ENCODE results near the gene FAM170B. TPM values are rescaled to one million over a fixed set of nuclear protein-coding genes. Genes with fewer than 3 reads are reported as not detected.

The FAM170B gene
- total and polyA plus RNA-seq, 9 of the 15 experiments (the other 6 are each of a cell fraction or from before 2014, with no cell fraction given) = 0.11 to 0.21 TPM; not detected in 7

DNA sequence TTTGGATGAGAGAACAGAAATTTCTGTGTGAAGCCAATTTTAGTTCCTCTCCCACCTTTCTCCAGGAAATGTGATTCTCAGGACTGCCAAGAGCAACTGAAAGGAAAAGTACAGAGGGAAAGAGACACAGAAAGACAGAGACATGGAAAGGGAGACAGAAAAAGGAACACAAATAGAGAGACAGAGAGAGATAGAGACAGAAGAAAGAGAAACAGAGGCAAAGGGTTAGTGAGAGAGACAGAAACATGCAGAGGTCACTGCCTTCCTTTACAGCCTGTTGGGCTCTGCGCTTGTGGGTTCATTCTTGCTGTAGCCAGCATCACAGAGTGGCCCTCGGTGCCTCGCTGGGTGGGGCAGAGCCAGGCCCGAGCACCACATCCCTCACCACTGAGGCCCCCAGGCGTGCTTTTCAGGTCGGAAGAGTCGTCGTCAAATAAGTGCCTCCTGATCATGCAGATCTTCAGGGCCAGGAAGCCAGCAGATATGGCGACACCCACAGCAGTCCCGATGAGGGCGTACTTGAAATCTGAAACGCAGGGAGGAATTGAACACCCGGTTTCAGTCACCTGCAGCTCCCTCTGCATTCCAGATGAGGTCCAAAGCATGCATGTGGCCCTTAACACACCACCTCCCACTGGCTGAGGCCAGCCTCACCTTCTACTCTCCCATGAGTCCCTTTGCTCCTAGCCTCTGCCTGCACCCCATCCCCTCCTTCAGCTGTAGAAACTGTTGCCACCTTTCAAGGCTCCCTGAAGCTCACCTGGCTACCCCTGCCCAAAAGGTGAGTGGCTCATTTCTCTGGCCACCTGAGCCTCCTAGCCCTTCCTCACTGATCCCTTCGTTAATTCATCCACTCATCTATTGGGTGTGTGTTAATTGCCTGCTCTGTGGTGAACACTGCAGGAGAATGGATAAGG, 32.9 kb upstream of the FAM170B start (continued):
- TF ChIP-seq, protein P1, sequence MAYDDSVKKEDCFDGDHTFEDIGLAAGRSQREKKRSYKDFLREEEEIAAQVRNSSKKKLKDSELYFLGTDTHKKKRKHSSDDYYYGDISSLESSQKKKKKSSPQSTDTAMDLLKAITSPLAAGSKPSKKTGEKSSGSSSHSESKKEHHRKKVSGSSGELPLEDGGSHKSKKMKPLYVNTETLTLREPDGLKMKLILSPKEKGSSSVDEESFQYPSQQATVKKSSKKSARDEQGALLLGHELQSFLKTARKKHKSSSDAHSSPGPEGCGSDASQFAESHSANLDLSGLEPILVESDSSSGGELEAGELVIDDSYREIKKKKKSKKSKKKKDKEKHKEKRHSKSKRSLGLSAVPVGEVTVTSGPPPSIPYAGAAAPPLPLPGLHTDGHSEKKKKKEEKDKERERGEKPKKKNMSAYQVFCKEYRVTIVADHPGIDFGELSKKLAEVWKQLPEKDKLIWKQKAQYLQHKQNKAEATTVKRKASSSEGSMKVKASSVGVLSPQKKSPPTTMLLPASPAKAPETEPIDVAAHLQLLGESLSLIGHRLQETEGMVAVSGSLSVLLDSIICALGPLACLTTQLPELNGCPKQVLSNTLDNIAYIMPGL (CRISPR knock-in tag; IDR thresholded peaks at IDR 0.05) = no peak
- TF ChIP-seq MAFF (IDR thresholded peaks at IDR 0.05; ENCODE audit: low read length) (no peak), HDGF (IDR thresholded peaks at IDR 0.05) (peak; percentile 27; the same call in 1 of the 2 replicates), TBP (optimal IDR thresholded peaks at IDR 0.05; ENCODE audit: low read depth, low read length) (no peak), CHD1 (IDR thresholded peaks at IDR 0.05; ENCODE audit: low read length) (peak; percentile 38), CEBPB (tag; IDR thresholded peaks at IDR 0.05) (no peak), ZBTB17 (CRISPR knock-in tag; IDR thresholded peaks at IDR 0.05) (0 out of 2 replicates have a peak, but pooled peaks have one; percentile 14), PRMT5 (CRISPR knock-in tag; IDR thresholded peaks at IDR 0.05) (no peak), EP300 (IDR thresholded peaks at IDR 0.05; ENCODE audit: low read length) (0 out of 2 replicates have a peak, but pooled peaks have one; percentile 10)
- TF ChIP-seq, protein P2, sequence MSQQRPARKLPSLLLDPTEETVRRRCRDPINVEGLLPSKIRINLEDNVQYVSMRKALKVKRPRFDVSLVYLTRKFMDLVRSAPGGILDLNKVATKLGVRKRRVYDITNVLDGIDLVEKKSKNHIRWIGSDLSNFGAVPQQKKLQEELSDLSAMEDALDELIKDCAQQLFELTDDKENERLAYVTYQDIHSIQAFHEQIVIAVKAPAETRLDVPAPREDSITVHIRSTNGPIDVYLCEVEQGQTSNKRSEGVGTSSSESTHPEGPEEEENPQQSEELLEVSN (IDR thresholded peaks at IDR 0.05; ENCODE audit: borderline replicate concordance in 1 of 2, extremely low read depth in 1 of 2, insufficient read depth in 1 of 2, insufficient read length in 1 of 2, low read depth in 1 of 2, low read length in 1 of 2, poor library complexity in 1 of 2, severe bottlenecking in 1 of 2) = peak; percentile 17 to 22
- TF ChIP-seq, protein P3, sequence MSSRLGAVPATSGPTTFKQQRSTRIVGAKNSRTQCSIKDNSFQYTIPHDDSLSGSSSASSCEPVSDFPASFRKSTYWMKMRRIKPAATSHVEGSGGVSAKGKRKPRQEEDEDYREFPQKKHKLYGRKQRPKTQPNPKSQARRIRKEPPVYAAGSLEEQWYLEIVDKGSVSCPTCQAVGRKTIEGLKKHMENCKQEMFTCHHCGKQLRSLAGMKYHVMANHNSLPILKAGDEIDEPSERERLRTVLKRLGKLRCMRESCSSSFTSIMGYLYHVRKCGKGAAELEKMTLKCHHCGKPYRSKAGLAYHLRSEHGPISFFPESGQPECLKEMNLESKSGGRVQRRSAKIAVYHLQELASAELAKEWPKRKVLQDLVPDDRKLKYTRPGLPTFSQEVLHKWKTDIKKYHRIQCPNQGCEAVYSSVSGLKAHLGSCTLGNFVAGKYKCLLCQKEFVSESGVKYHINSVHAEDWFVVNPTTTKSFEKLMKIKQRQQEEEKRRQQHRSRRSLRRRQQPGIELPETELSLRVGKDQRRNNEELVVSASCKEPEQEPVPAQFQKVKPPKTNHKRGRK (tag; IDR thresholded peaks at IDR 0.05) = peak; percentile 73
- TF ChIP-seq, protein P4, sequence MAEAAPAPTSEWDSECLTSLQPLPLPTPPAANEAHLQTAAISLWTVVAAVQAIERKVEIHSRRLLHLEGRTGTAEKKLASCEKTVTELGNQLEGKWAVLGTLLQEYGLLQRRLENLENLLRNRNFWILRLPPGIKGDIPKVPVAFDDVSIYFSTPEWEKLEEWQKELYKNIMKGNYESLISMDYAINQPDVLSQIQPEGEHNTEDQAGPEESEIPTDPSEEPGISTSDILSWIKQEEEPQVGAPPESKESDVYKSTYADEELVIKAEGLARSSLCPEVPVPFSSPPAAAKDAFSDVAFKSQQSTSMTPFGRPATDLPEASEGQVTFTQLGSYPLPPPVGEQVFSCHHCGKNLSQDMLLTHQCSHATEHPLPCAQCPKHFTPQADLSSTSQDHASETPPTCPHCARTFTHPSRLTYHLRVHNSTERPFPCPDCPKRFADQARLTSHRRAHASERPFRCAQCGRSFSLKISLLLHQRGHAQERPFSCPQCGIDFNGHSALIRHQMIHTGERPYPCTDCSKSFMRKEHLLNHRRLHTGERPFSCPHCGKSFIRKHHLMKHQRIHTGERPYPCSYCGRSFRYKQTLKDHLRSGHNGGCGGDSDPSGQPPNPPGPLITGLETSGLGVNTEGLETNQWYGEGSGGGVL (CRISPR knock-in tag; IDR thresholded peaks at IDR 0.05) = no peak
- TF ChIP-seq, protein P5, sequence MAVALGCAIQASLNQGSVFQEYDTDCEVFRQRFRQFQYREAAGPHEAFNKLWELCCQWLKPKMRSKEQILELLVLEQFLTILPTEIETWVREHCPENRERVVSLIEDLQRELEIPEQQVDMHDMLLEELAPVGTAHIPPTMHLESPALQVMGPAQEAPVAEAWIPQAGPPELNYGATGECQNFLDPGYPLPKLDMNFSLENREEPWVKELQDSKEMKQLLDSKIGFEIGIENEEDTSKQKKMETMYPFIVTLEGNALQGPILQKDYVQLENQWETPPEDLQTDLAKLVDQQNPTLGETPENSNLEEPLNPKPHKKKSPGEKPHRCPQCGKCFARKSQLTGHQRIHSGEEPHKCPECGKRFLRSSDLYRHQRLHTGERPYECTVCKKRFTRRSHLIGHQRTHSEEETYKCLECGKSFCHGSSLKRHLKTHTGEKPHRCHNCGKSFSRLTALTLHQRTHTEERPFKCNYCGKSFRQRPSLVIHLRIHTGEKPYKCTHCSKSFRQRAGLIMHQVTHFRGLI (CRISPR knock-in tag; IDR thresholded peaks at IDR 0.05) = no peak
- TF ChIP-seq, protein P6, sequence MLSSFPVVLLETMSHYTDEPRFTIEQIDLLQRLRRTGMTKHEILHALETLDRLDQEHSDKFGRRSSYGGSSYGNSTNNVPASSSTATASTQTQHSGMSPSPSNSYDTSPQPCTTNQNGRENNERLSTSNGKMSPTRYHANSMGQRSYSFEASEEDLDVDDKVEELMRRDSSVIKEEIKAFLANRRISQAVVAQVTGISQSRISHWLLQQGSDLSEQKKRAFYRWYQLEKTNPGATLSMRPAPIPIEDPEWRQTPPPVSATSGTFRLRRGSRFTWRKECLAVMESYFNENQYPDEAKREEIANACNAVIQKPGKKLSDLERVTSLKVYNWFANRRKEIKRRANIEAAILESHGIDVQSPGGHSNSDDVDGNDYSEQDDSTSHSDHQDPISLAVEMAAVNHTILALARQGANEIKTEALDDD (IDR thresholded peaks at IDR 0.05) = no peak
- TF ChIP-seq, protein P7, sequence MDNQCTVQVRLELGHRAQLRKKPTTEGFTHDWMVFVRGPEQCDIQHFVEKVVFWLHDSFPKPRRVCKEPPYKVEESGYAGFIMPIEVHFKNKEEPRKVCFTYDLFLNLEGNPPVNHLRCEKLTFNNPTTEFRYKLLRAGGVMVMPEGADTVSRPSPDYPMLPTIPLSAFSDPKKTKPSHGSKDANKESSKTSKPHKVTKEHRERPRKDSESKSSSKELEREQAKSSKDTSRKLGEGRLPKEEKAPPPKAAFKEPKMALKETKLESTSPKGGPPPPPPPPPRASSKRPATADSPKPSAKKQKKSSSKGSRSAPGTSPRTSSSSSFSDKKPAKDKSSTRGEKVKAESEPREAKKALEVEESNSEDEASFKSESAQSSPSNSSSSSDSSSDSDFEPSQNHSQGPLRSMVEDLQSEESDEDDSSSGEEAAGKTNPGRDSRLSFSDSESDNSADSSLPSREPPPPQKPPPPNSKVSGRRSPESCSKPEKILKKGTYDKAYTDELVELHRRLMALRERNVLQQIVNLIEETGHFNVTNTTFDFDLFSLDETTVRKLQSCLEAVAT (IDR thresholded peaks at IDR 0.05) = peak; percentile 15 to 78; a peak in 1 of 4 replicates

Data from K562 (cell line).